H1 (cell line): ENCODE results near the gene GCLC. TPM values are rescaled to one million over a fixed set of nuclear protein-coding genes. Genes with fewer than 3 reads are reported as not detected.
A peak's percentile ranks its signal among the peaks of the same experiment; 100 is the strongest.

Source experiments
- CTCF ChIA-PET: fragments of 300-600 bp; sonication (Branson Sonifier 250); formaldehyde crosslinking; loops from one replicate; lab custom pipeline; 2021; ENCODE audit not compliant: partially characterized antibody; lab: Charles Lee
- POLR2A ChIA-PET: fragments of 300-600 bp; sonication (Branson Sonifier 250); formaldehyde crosslinking; loops from one replicate; lab custom pipeline; 2021; ENCODE audit warnings: inconsistent platforms; ENCODE audit not compliant: partially characterized antibody; lab: Charles Lee
- DNase-seq, 2 experiments: peaks; one replicate each; pipeline versions ENCODE4 v3.0.0 to v3.0.0-alpha.2; 2010 to 2022; ENCODE audit warnings: low spot score in 2 of 2, low read depth in 1 of 2, mixed read lengths in 1 of 2
- FAIRE-seq: peaks from 2 replicates; lab custom pipeline; 2011; peaks lifted over from hg19 to GRCh38; lab: Jason Lieb, UNC
- H2AFZ ChIP-seq: 2 replicates; pipeline ENCODE4 v1.8.1; 2012; ENCODE audit warnings: low read length, inconsistent platforms
- H2AK5ac ChIP-seq: 2 replicates; pipeline ENCODE4 v1.6.1; 2013; ENCODE audit warnings: low read depth, low read length
- H2BK120ac ChIP-seq: replicated peaks from 2 replicates; pipeline ENCODE3; 2013; ENCODE audit warnings: low read depth, low read length, inconsistent platforms
- H2BK12ac ChIP-seq: 2 replicates; pipeline ENCODE4 v1.6.1; 2013; ENCODE audit warnings: low read depth, low read length
- H2BK15ac ChIP-seq: 2 replicates; pipeline ENCODE4 v1.6.1; 2013; ENCODE audit warnings: low read length
- H2BK20ac ChIP-seq: 2 replicates; pipeline ENCODE4 v1.6.1; 2013; ENCODE audit warnings: low read length
- H2BK5ac ChIP-seq: 2 replicates; pipeline ENCODE4 v1.6.1; 2013; ENCODE audit warnings: low read depth, low read length
- H3K14ac ChIP-seq: 2 replicates; pipeline ENCODE4 v1.6.1; 2013; ENCODE audit warnings: inconsistent platforms; ENCODE audit not compliant: insufficient read length
- H3K18ac ChIP-seq: 2 replicates; pipeline ENCODE4 v1.6.1; 2013; ENCODE audit warnings: low read length; ENCODE audit errors: extremely low read depth
- H3K23ac ChIP-seq: 2 replicates; pipeline ENCODE4 v1.6.1; 2013; ENCODE audit warnings: inconsistent platforms; ENCODE audit not compliant: insufficient read length
- H3K23me2 ChIP-seq: 2 replicates; pipeline ENCODE4 v1.6.1; 2013; ENCODE audit warnings: low read depth, low read length
- H3K27ac ChIP-seq: 2 replicates; pipeline ENCODE4 v1.6.1; 2011; ENCODE audit warnings: low read depth, low read length, inconsistent platforms
- H3K27me3 ChIP-seq, 4 experiments: replicated peaks in 1 of 4; 1 replicate in 1 of 4; 2 replicates in 3 of 4; pipeline versions ENCODE4 v1.6.1 to v1.8.1; 2011 to 2013; ENCODE audit warnings: low read length in 3 of 4, mild to moderate bottlenecking in 3 of 4, inconsistent platforms in 2 of 4, mixed read lengths in 2 of 4, moderate library complexity in 1 of 4; ENCODE audit not compliant: control insufficient read depth in 3 of 4, insufficient read depth in 3 of 4; ENCODE audit errors: extremely low read depth in 1 of 4
- H3K36me3 ChIP-seq, 4 experiments: 2 replicates each; pipeline versions ENCODE4 v1.6.1 to v1.8.1; 2011 to 2013; ENCODE audit warnings: mild to moderate bottlenecking in 4 of 4, low read length in 3 of 4, moderate library complexity in 2 of 4, control low read depth in 1 of 4, inconsistent platforms in 1 of 4; ENCODE audit not compliant: insufficient read depth in 4 of 4, control insufficient read depth in 2 of 4
- H3K4ac ChIP-seq: replicated peaks from 2 replicates; pipeline ENCODE3; 2013; ENCODE audit warnings: low read length, low read depth, mixed read lengths, inconsistent platforms; ENCODE audit not compliant: insufficient read length
- H3K4me1 ChIP-seq, 4 experiments: replicated peaks in 1 of 4; 1 replicate in 1 of 4; 2 replicates in 3 of 4; pipeline versions ENCODE4 v1.6.1 to v1.8.1; 2011 to 2013; ENCODE audit warnings: low read length in 3 of 4, inconsistent platforms in 2 of 4, mixed read lengths in 1 of 4; ENCODE audit not compliant: insufficient read depth in 4 of 4, control insufficient read depth in 3 of 4
- H3K4me2 ChIP-seq, 2 experiments: 2 replicates each; pipeline versions ENCODE4 v1.6.1 to v1.8.1; 2011 to 2013; ENCODE audit warnings: low read depth in 2 of 2, low read length in 2 of 2, control low read depth in 1 of 2, inconsistent platforms in 1 of 2, mild to moderate bottlenecking in 1 of 2; ENCODE audit not compliant: insufficient read depth in 1 of 2
- H3K4me3 ChIP-seq, 4 experiments: fragments of 200-600, 300-600 bp in 1 of 4; sonication (generic), shearing (Covaris generic), sonication (Bioruptor Twin) in 1 of 4; 2 replicates each; pipeline versions ENCODE4 v1.5.1 to v1.8.1; 2011 to 2016; ENCODE audit warnings: low read length in 4 of 4, low read depth in 3 of 4, control low read depth in 2 of 4, inconsistent platforms in 2 of 4, mild to moderate bottlenecking in 2 of 4, mixed read lengths in 1 of 4, moderate library complexity in 1 of 4; ENCODE audit not compliant: insufficient read depth in 2 of 4; ENCODE audit errors: extremely low read depth in 1 of 4
- H3K56ac ChIP-seq: replicated peaks from 2 replicates; pipeline ENCODE3; 2013; ENCODE audit warnings: low read depth, mild to moderate bottlenecking, mixed read lengths, low read length, inconsistent platforms; ENCODE audit not compliant: insufficient read length
- H3K79me1 ChIP-seq: 2 replicates; pipeline ENCODE4 v1.6.1; 2013; ENCODE audit warnings: low read depth, low read length, control low read depth
- H3K79me2 ChIP-seq, 2 experiments: 2 replicates each; pipeline versions ENCODE4 v1.6.1 to v1.8.1; 2012 to 2013; ENCODE audit warnings: low read length in 2 of 2, mild to moderate bottlenecking in 2 of 2, inconsistent platforms in 1 of 2; ENCODE audit not compliant: insufficient read depth in 2 of 2, control insufficient read depth in 1 of 2
- H3K9ac ChIP-seq, 4 experiments: replicated peaks in 1 of 4; 1 replicate in 1 of 4; 2 replicates in 3 of 4; pipeline versions ENCODE4 v1.6.1 to v1.8.1; 2011 to 2013; ENCODE audit warnings: low read depth in 3 of 4, low read length in 3 of 4, control low read depth in 2 of 4, mild to moderate bottlenecking in 2 of 4, moderate library complexity in 2 of 4, inconsistent platforms in 1 of 4; ENCODE audit errors: extremely low read depth in 1 of 4
- H3K9me3 ChIP-seq, 2 experiments: 2 replicates each; pipeline versions ENCODE4 v1.6.1 to v1.8.1; 2012 to 2013; ENCODE audit warnings: mild to moderate bottlenecking in 2 of 2, moderate library complexity in 2 of 2, control low read depth in 1 of 2, inconsistent platforms in 1 of 2, low read depth in 1 of 2, low read length in 1 of 2, mixed read lengths in 1 of 2; ENCODE audit not compliant: insufficient read depth in 2 of 2
- H4K20me1 ChIP-seq, 2 experiments: replicated peaks in 1 of 2; 2 replicates each; pipeline versions ENCODE3 to v1.8.1; 2011 to 2013; ENCODE audit warnings: inconsistent platforms in 2 of 2, low read length in 2 of 2, mild to moderate bottlenecking in 1 of 2; ENCODE audit not compliant: insufficient read depth in 2 of 2, control insufficient read depth in 1 of 2
- H4K5ac ChIP-seq: 2 replicates; pipeline ENCODE4 v1.6.1; 2013; ENCODE audit warnings: low read length, low read depth, mixed read lengths, inconsistent platforms; ENCODE audit not compliant: insufficient read length
- H4K8ac ChIP-seq: 2 replicates; pipeline ENCODE4 v1.8.0; 2013; ENCODE audit warnings: mild to moderate bottlenecking, moderate library complexity, low read length, inconsistent platforms; ENCODE audit not compliant: insufficient read depth; ENCODE audit errors: extremely low read depth
- H4K91ac ChIP-seq: replicated peaks from 2 replicates; pipeline ENCODE3; 2013; ENCODE audit warnings: low read length, mixed read lengths, inconsistent platforms; ENCODE audit not compliant: insufficient read length
- ASH2L ChIP-seq: fragments of 200-600, 300-600 bp; sonication (generic); IDR thresholded peaks from one replicate; pipeline ENCODE4 v1.7.1; 2017; ENCODE audit warnings: low read length
- ATF3 ChIP-seq: IDR thresholded peaks from 2 replicates; pipeline ENCODE4 v1.6.1; 2011; ENCODE audit warnings: low read depth, mild to moderate bottlenecking, low read length; ENCODE audit not compliant: insufficient read depth
- BRCA1 ChIP-seq: IDR thresholded peaks from 2 replicates; pipeline ENCODE4 v1.6.1; 2012; ENCODE audit warnings: low read depth, low read length, improper control_type of control experiment
- CBX8 ChIP-seq: fragments of 300-800, 300-1000 bp; sonication (generic); IDR thresholded peaks from 2 replicates; pipeline ENCODE4 v1.7.1; 2016; ENCODE audit warnings: low read depth, low read length, borderline replicate concordance
- GTF2F1 ChIP-seq: IDR thresholded peaks from 2 replicates; pipeline ENCODE4 v1.6.1; 2012; ENCODE audit warnings: low read depth, low read length, improper control_type of control experiment, borderline replicate concordance
- KDM5A ChIP-seq: fragments of 200-600 bp; IDR thresholded peaks from 2 replicates; pipeline ENCODE4 v1.7.1; 2012; ENCODE audit warnings: mild to moderate bottlenecking, low read length, inconsistent platforms, mixed read lengths
- POLR2A ChIP-seq, 2 experiments: IDR thresholded peaks; 1 replicate in 1 of 2; 2 replicates in 1 of 2; pipeline ENCODE4 v1.6.1; 2011; ENCODE audit warnings: low read depth in 2 of 2, low read length in 2 of 2, mild to moderate bottlenecking in 2 of 2; ENCODE audit errors: control extremely low read depth in 1 of 2
- POLR2AphosphoS5 ChIP-seq: IDR thresholded peaks from 2 replicates; pipeline ENCODE4 v1.6.1; 2011; ENCODE audit warnings: low read depth, low read length
- RXRA ChIP-seq: IDR thresholded peaks from 2 replicates; pipeline ENCODE4 v1.6.1; 2011; ENCODE audit warnings: low read depth, mild to moderate bottlenecking, low read length, moderate library complexity; ENCODE audit not compliant: insufficient read depth
- SIN3A ChIP-seq, 2 experiments: IDR thresholded peaks in 1 of 2; conservative IDR thresholded peaks in 1 of 2; 2 replicates each; pipeline ENCODE4 v1.6.1; 2011 to 2012; ENCODE audit warnings: low read length in 2 of 2, improper control_type of control experiment in 1 of 2, low read depth in 1 of 2, mild to moderate bottlenecking in 1 of 2
- SIX5 ChIP-seq: IDR thresholded peaks from 2 replicates; pipeline ENCODE4 v1.6.1; 2011; ENCODE audit warnings: mild to moderate bottlenecking, low read depth, low read length
- SP2 ChIP-seq: IDR thresholded peaks from 2 replicates; pipeline ENCODE4 v1.6.1; 2012; ENCODE audit warnings: mild to moderate bottlenecking, low read length, inconsistent platforms
- WGBS, 2 experiments: shearing (Covaris generic) in 1 of 2; methylation state at CpG; one replicate each; pipeline versions ENCODE4 v1.1.6 to v1.1.7; 2013 to 2015; ENCODE audit warnings: low lambda C conversion rate in 2 of 2, mixed read lengths in 2 of 2, inconsistent platforms in 1 of 2, low coverage in 1 of 2, missing lambda C conversion rate in 1 of 2; ENCODE audit not compliant: insufficient replicate concordance in 2 of 2, insufficient coverage in 1 of 2, insufficient read length in 1 of 2; ENCODE audit errors: extremely low coverage in 1 of 2, missing lambda C conversion rate in 1 of 2; 5-methylcytosine and 5-hydroxymethylcytosine counted together
- polyA plus RNA-seq, 7 experiments: library from polyadenylated mRNA; depleted of rRNA in 3 of 7; stranded (reverse) in 5 of 7; unstranded in 2 of 7; fragments of >200 nt in 5 of 7; fragments of 200-250 nt in 2 of 7; gene quantifications; 1 replicate in 5 of 7; 2 replicates in 1 of 7; 4 replicates in 1 of 7; pipeline versions ENCODE4 v1.2.1 to v1.2.3, GENCODE V29; 2011 to 2013; ENCODE audit warnings: missing spikeins in 2 of 7, mixed read lengths in 2 of 7
- total RNA-seq: library from RNA; stranded (reverse); fragmentation: NEBNext Ultra II Directional; extraction: Animal tissue kit (Norgen Biotek cat#: 25700); gene quantifications from 2 replicates; pipeline ENCODE4 v1.2.1, GENCODE V29; 2021

Gene GCLC
- total and polyA plus RNA-seq, 2 of the 8 experiments (the other 6 are each of a cell fraction or from before 2014, with no cell fraction given): 15.8 to 54.0 TPM

- H3K27ac ChIP-seq: 0 out of 2 replicates have a peak overlapping the region, but pooled peaks have one; percentile 5
- TF ChIP-seq RXRA (no peak), CBX8 (no peak), POLR2AphosphoS5 (no peak), POLR2A (IDR thresholded peaks at IDR 0.05; ENCODE audit: control extremely low read depth in 1 of 2, low read depth in 2 of 2, low read length in 2 of 2) (no peak), KDM5A (no peak), BRCA1 (no peak), SIX5 (no peak), GTF2F1 (no peak), ATF3 (no peak), ASH2L (no peak), SP2 (no peak), SIN3A (conservative IDR thresholded peaks at IDR 0.05 in 1 of 2, IDR thresholded peaks at IDR 0.05 in 1 of 2; ENCODE audit: low read depth in 1 of 2, low read length in 2 of 2) (no peak)
Measured at GRCh38 chr6:53527249-53527765, 17.6 kb downstream of the GCLC start.

More at GRCh38 chr6:53527249-53527765, 17.6 kb downstream of the GCLC start:
- Histone ChIP-seq H3K14ac (no peak overlapping the region), H2BK20ac (no peak overlapping the region), H3K4me1 (peaks cover 9 to 39% (median 29%) of the 10 kb centered on the region in 4 experiments), H4K5ac (no peak overlapping the region), H3K23me2 (no peaks in the 10 kb centered on the region), H2BK15ac (no peak overlapping the region), H3K9ac (no peak overlapping the region), H3K9me3 (no peaks in the 10 kb centered on the region), H2BK12ac (no peak overlapping the region), H2BK5ac (0 out of 2 replicates have a peak overlapping the region, but pooled peaks have one; percentile 12), H2AK5ac (no peak overlapping the region; the same call in 1 of the 2 replicates), H4K91ac (no peak overlapping the region), H3K4me2 (peak overlapping the region; percentile 17 to 27; a peak in 2 of 4 replicates), H3K79me2 (peaks cover 2 to 97% of the 10 kb centered on the region in 2 experiments; a peak in 3 of 4 replicates), H2BK120ac (no peak overlapping the region), H2AFZ (no peak overlapping the region), H3K18ac (no peak overlapping the region), H3K4me3 (no peak overlapping the region), H3K27me3 (no peaks in the 10 kb centered on the region), H4K20me1 (peaks cover 0 to 4% of the 10 kb centered on the region in 2 experiments), H3K36me3 (no peaks in the 10 kb centered on the region), H3K56ac (no peak overlapping the region), H3K4ac (no peak overlapping the region), H3K23ac (no peak overlapping the region), H3K79me1 (peaks cover 7% of the 10 kb centered on the region; the same call in 1 of the 2 replicates), H4K8ac (no peak overlapping the region)
- ChIA-PET CTCF (interaction anchor here (0.6 to 1.9 kb wide), 7 partner anchors 9 to 239 kb away, joined by 3 to 6 read pairs (median 3); no protein-coding TSS in a partner anchor), POLR2A (interaction anchor here (1.3 to 1.4 kb wide), 2 partner anchors 10 to 12 kb away, joined by 3 to 4 read pairs; no protein-coding TSS in a partner anchor)
- FAIRE-seq (no peak), DNase-seq (no peak)
- WGBS, 2 experiments: 78% methylated on average over 4 of the region's 4 CpGs; no CpG with 5 or more reads in 1 of the 2 experiments
